A673 (cell line): ENCODE measurements around the gene SLC25A21. TPM values are rescaled to one million over a fixed set of nuclear protein-coding genes. Genes with fewer than 3 reads are reported as not detected.

Experiments used
- BruUV-seq: library from RNA; stranded (reverse); fragments of 400-500 nt; replicated peaks from 2 replicates; lab custom pipeline; 2021; lab: Mats Ljungman, UMichigan
- CTCF ChIA-PET: fragments of 300-600 bp; sonication (Branson Sonifier 250); formaldehyde crosslinking; loops from one replicate; lab custom pipeline; 2022; ENCODE audit warnings: antibody characterized with exemption; lab: Charles Lee
- POLR2A ChIA-PET: fragments of 300-600 bp; sonication (Branson Sonifier 250); formaldehyde crosslinking; loops from one replicate; lab custom pipeline; 2022; ENCODE audit warnings: antibody characterized with exemption; ENCODE audit not compliant: low non-redundant PET; lab: Charles Lee
- DNase-seq: peaks from one replicate; pipeline ENCODE4 v3.0.0-alpha.2; 2015; ENCODE audit warnings: low spot score
- H3K27ac ChIP-seq: fragments of 200-600 bp; sonication (generic); 2 replicates; pipeline ENCODE4 v1.5.1; 2016; ENCODE audit warnings: mixed run types, low read depth, mild to moderate bottlenecking, mixed read lengths, antibody characterized with exemption, low read length; ENCODE audit not compliant: poor library complexity, severe bottlenecking
- H3K27me3 ChIP-seq: fragments of 200-600 bp; sonication (generic); replicated peaks from 2 replicates; pipeline ENCODE4 v1.6.1; 2017; ENCODE audit warnings: mixed run types, low read depth, mild to moderate bottlenecking, mixed read lengths, antibody characterized with exemption, low read length; ENCODE audit not compliant: insufficient read depth, poor library complexity
- H3K36me3 ChIP-seq: fragments of 200-600 bp; sonication (generic); 2 replicates; pipeline ENCODE4 v1.6.1; 2016; ENCODE audit warnings: mixed run types, mild to moderate bottlenecking, mixed read lengths, antibody characterized with exemption, low read length; ENCODE audit not compliant: insufficient read depth, poor library complexity, severe bottlenecking
- H3K4me1 ChIP-seq: fragments of 200-600 bp; sonication (generic); 2 replicates; pipeline ENCODE4 v1.6.1; 2017; ENCODE audit warnings: mixed run types, mild to moderate bottlenecking, mixed read lengths, antibody characterized with exemption, low read length; ENCODE audit not compliant: insufficient read depth, poor library complexity, severe bottlenecking
- H3K4me3 ChIP-seq: fragments of 200-600 bp; sonication (generic); 2 replicates; pipeline ENCODE4 v1.5.1; 2016; ENCODE audit warnings: low read depth, mixed run types, mild to moderate bottlenecking, mixed read lengths, low read length; ENCODE audit not compliant: poor library complexity, severe bottlenecking
- H3K9me3 ChIP-seq: fragments of 200-600 bp; sonication (generic); 2 replicates; pipeline ENCODE4 v1.6.1; 2016; ENCODE audit warnings: mixed run types, low read depth, mild to moderate bottlenecking, mixed read lengths, antibody characterized with exemption, low read length; ENCODE audit not compliant: poor library complexity, severe bottlenecking
- EZH2 ChIP-seq: fragments of 200-600 bp; sonication (generic); IDR thresholded peaks from 2 replicates; pipeline ENCODE4 v1.6.1; 2017; ENCODE audit warnings: borderline replicate concordance, low read depth, mild to moderate bottlenecking, mixed read lengths, antibody characterized with exemption, low read length; ENCODE audit not compliant: poor library complexity, severe bottlenecking
- intact Hi-C: fragments of 100-400 bp; cut with micrococcal nuclease; formaldehyde crosslinking; loops from one replicate; pipeline ENCODE4 v1.10.0; 2022; ENCODE audit not compliant: unreplicated experiment
- total RNA-seq: library from RNA; stranded (reverse); gene quantifications from 2 replicates; pipeline ENCODE4 v1.2.3, GENCODE V29; 2021
- TF ChIP-seq, protein P1 (sequence below): fragments of 300-800, 200-600 bp; sonication (generic); conservative IDR thresholded peaks from 2 replicates; pipeline ENCODE4 v1.5.1; 2017; ENCODE audit warnings: low read depth, mild to moderate bottlenecking, antibody characterized with exemption, low read length, moderate library complexity, mixed read lengths

Gene SLC25A21
- total RNA-seq, 1 experiment from 2014 or later: 4.7 TPM

DNA sequence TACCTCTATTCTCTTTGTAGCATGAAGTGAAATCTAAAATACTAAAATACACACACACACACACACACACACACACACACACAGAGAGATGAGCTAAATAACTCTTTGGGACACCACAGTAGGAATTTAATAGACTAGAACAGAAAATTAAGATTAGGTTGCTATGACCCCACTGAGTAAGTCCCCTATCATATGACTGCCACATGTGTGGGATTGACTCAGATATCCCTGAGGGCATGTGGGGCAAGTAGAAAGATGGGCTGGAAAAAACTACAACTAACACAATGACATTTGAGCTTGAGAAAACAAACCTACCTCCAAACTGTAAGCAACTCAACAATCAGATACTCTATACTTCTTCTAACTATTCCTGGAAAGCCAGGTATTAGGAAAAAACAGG lies 27.0 kb downstream of the SLC25A21 start:
- no peak overlapping the region for H3K27ac ChIP-seq
- DNase-seq: no peak
- intact Hi-C loops: loop anchor here (10.0 kb wide), 1 partner anchor 941 kb away; no protein-coding TSS in a partner anchor
- no peaks in the 10 kb centered on the region for H3K9me3 ChIP-seq
- BruUV-seq: no TSS peak
- H3K4me1 ChIP-seq: no peaks in the 10 kb centered on the region
- no peaks in the 10 kb centered on the region for H3K27me3 ChIP-seq
- TF ChIP-seq EZH2: no peak
- TF ChIP-seq, protein P1, sequence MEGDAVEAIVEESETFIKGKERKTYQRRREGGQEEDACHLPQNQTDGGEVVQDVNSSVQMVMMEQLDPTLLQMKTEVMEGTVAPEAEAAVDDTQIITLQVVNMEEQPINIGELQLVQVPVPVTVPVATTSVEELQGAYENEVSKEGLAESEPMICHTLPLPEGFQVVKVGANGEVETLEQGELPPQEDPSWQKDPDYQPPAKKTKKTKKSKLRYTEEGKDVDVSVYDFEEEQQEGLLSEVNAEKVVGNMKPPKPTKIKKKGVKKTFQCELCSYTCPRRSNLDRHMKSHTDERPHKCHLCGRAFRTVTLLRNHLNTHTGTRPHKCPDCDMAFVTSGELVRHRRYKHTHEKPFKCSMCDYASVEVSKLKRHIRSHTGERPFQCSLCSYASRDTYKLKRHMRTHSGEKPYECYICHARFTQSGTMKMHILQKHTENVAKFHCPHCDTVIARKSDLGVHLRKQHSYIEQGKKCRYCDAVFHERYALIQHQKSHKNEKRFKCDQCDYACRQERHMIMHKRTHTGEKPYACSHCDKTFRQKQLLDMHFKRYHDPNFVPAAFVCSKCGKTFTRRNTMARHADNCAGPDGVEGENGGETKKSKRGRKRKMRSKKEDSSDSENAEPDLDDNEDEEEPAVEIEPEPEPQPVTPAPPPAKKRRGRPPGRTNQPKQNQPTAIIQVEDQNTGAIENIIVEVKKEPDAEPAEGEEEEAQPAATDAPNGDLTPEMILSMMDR: no peak
- H3K4me3 ChIP-seq: no peak overlapping the region
- no peaks in the 10 kb centered on the region for H3K36me3 ChIP-seq
- ChIA-PET CTCF (interaction anchor here (0.6 kb wide), 1 partner anchor 692 kb away, joined by 3 read pairs; no protein-coding TSS in a partner anchor), POLR2A (interaction anchor here (0.7 kb wide), 1 partner anchor 1014 kb away, joined by 3 read pairs; no protein-coding TSS in a partner anchor)

- no peak overlapping the region for H3K27ac ChIP-seq
- no peak for TF ChIP-seq EZH2
- CTCF ChIA-PET: interaction anchor here (0.6 kb wide), 1 partner anchor 692 kb away, joined by 3 read pairs; no protein-coding TSS in a partner anchor
- no peaks in the 10 kb centered on the region for H3K9me3 ChIP-seq
- no peaks in the 10 kb centered on the region for H3K36me3 ChIP-seq
- no peaks in the 10 kb centered on the region for H3K27me3 ChIP-seq
- BruUV-seq: no TSS peak
- no peaks in the 10 kb centered on the region for H3K4me1 ChIP-seq
- POLR2A ChIA-PET: interaction anchor here (0.7 kb wide), 1 partner anchor 1014 kb away, joined by 3 read pairs; no protein-coding TSS in a partner anchor
- H3K4me3 ChIP-seq: no peak overlapping the region
- intact Hi-C loops: loop anchor here (10.0 kb wide), 1 partner anchor 940 kb away; no protein-coding TSS in a partner anchor
- DNase-seq: no peak
Observed at GRCh38 chr14:37144729-37145363, 27.6 kb downstream of the SLC25A21 start.

DNA sequence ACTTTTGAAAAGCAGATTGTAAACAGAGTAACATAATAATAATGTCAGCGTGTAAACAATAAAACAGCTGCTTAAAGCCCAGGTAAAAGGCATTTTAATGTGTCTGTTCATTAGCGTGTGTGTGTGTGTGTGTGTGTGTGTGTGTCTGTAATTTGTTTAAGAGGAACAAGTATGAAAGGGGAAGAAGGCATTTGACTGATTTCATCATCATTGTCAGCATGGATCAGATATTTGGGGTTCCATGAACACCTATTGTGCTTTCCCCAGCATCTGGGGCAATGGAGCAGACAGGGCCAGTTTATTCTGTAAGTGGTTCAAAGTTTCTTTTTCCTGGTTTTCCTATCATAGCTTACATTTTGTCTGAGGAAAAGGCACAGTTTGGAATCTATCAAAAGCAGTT lies 28.9 kb downstream of the SLC25A21 start:
- Histone ChIP-seq H3K36me3 (no peaks in the 10 kb centered on the region), H3K27ac (no peak overlapping the region), H3K4me1 (no peaks in the 10 kb centered on the region), H3K9me3 (no peaks in the 10 kb centered on the region), H3K27me3 (no peaks in the 10 kb centered on the region), H3K4me3 (no peak overlapping the region)
- POLR2A ChIA-PET: no interaction called here
- no TSS peak for BruUV-seq
- intact Hi-C loops: loop anchor here (10.0 kb wide), 1 partner anchor 939 kb away; no protein-coding TSS in a partner anchor
- CTCF ChIA-PET: no interaction called here
- TF ChIP-seq, protein P1: no peak
- TF ChIP-seq EZH2: no peak
- DNase-seq: no peak
